ENCODE results near the gene ATP11A.

Gene ATP11A

GRCh38 chr13:112846411-112847115, 156.7 kb downstream of the ATP11A start:
- H3K9me3 ChIP-seq (ENCODE audit: insufficient read depth, low read length, severe bottlenecking): no peaks in the 10 kb centered on the region
- H4K20me1 ChIP-seq (ENCODE audit: insufficient read depth, low read length): no peaks in the 10 kb centered on the region
- no peak overlapping the region for H3K27ac ChIP-seq (ENCODE audit: low read length)
- no peak for TF ChIP-seq EZH2 (IDR thresholded peaks at IDR 0.05; ENCODE audit: borderline replicate concordance, low read depth, low read length, severe bottlenecking)
- TF ChIP-seq CTCF (IDR thresholded peaks at IDR 0.05; ENCODE audit: borderline replicate concordance, extremely low read depth, low read length, poor library complexity, severe bottlenecking): no peak
- ATAC-seq (ENCODE audit: insufficient read depth, low read depth): no peak
- H3K4me3 ChIP-seq (ENCODE audit: low read depth in 1 of 2, low read length in 2 of 2): no peak overlapping the region
- H3K27me3 ChIP-seq (ENCODE audit: insufficient read depth, low read length, poor library complexity): no peaks in the 10 kb centered on the region
- no peak for DNase-seq
- H3K79me2 ChIP-seq (ENCODE audit: insufficient read depth, low read length): no peaks in the 10 kb centered on the region
- H3K9ac ChIP-seq (ENCODE audit: low read depth, low read length): no peak overlapping the region
- peaks cover 59% of the 10 kb centered on the region for H3K36me3 ChIP-seq (ENCODE audit: insufficient read depth, low read length)
- H3K4me2 ChIP-seq (ENCODE audit: insufficient read depth, low read length): no peak overlapping the region
- no peaks in the 10 kb centered on the region for H3K4me1 ChIP-seq (ENCODE audit: insufficient read depth, low read length)
- H2AFZ ChIP-seq (ENCODE audit: low read depth, low read length): no peak overlapping the region

GRCh38 chr13:112849500-112849899, 159.7 kb downstream of the ATP11A start:
- 0 out of 3 replicates have a peak, but pooled peaks have one; percentile 33 for ATAC-seq (ENCODE audit: insufficient read depth, low read depth)
- no peak overlapping the region for H3K4me3 ChIP-seq (ENCODE audit: low read depth in 1 of 2, low read length in 2 of 2)
- H2AFZ ChIP-seq (ENCODE audit: low read depth, low read length): no peak overlapping the region
- H3K9ac ChIP-seq (ENCODE audit: low read depth, low read length): no peak overlapping the region
- peaks cover 58% of the 10 kb centered on the region for H3K36me3 ChIP-seq (ENCODE audit: insufficient read depth, low read length)
- no peak overlapping the region for H3K27ac ChIP-seq (ENCODE audit: low read length)
- no peaks in the 10 kb centered on the region for H3K9me3 ChIP-seq (ENCODE audit: insufficient read depth, low read length, severe bottlenecking)
- H3K27me3 ChIP-seq (ENCODE audit: insufficient read depth, low read length, poor library complexity): no peaks in the 10 kb centered on the region
- DNase-seq: no peak
- H4K20me1 ChIP-seq (ENCODE audit: insufficient read depth, low read length): no peaks in the 10 kb centered on the region
- no peaks in the 10 kb centered on the region for H3K79me2 ChIP-seq (ENCODE audit: insufficient read depth, low read length)
- TF ChIP-seq CTCF (IDR thresholded peaks at IDR 0.05; ENCODE audit: borderline replicate concordance, extremely low read depth, low read length, poor library complexity, severe bottlenecking): no peak
- TF ChIP-seq EZH2 (IDR thresholded peaks at IDR 0.05; ENCODE audit: borderline replicate concordance, low read depth, low read length, severe bottlenecking): no peak
- no peaks in the 10 kb centered on the region for H3K4me1 ChIP-seq (ENCODE audit: insufficient read depth, low read length)
- no peak overlapping the region for H3K4me2 ChIP-seq (ENCODE audit: insufficient read depth, low read length)

- Histone ChIP-seq H4K20me1 (ENCODE audit: insufficient read depth, low read length) (no peaks in the 10 kb centered on the region), H3K4me3 (ENCODE audit: low read depth in 1 of 2, low read length in 2 of 2) (no peak overlapping the region), H3K4me2 (ENCODE audit: insufficient read depth, low read length) (no peak overlapping the region), H3K27me3 (ENCODE audit: insufficient read depth, low read length, poor library complexity) (no peaks in the 10 kb centered on the region), H3K27ac (ENCODE audit: low read length) (no peak overlapping the region), H3K9ac (ENCODE audit: low read depth, low read length) (no peak overlapping the region), H3K9me3 (ENCODE audit: insufficient read depth, low read length, severe bottlenecking) (no peaks in the 10 kb centered on the region), H3K36me3 (ENCODE audit: insufficient read depth, low read length) (peaks cover 61% of the 10 kb centered on the region), H3K79me2 (ENCODE audit: insufficient read depth, low read length) (no peaks in the 10 kb centered on the region), H3K4me1 (ENCODE audit: insufficient read depth, low read length) (no peaks in the 10 kb centered on the region), H2AFZ (ENCODE audit: low read depth, low read length) (no peak overlapping the region)
- ATAC-seq (ENCODE audit: insufficient read depth, low read depth) (no peak), DNase-seq (no peak)
- TF ChIP-seq EZH2 (IDR thresholded peaks at IDR 0.05; ENCODE audit: borderline replicate concordance, low read depth, low read length, severe bottlenecking): no peak
- TF ChIP-seq CTCF (IDR thresholded peaks at IDR 0.05; ENCODE audit: borderline replicate concordance, extremely low read depth, low read length, poor library complexity, severe bottlenecking): no peak
Observed at GRCh38 chr13:112850273-112850672, 160.4 kb downstream of the ATP11A start.

Measured in DND-41 (cell line).